ENCODE results near the gene GDPGP1.
"Not testable (repeated sequence)": the region's sequence is repeated elsewhere in the genome, so short reads cannot be mapped to it uniquely, and the experiment has no call there.

Gene GDPGP1

DNA sequence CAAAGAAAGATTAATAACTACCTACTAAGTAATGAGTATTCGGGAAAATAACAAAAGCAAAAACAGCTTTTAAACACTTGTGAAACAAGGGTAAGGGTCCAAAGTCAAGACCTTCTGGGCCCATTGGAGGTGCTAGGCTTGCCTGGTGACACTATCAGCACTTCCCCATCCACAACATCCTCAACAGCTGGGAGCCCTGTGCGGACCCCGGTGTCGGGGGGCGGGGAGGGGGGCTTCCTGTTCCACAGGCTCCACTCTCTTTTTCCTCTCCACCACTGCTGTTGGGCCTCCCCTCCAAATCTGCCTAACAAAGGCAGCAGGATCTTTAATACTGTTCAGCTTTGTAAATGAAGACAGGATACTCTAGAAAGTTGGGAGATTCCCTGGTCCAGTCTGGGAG, 53.1 kb downstream of the GDPGP1 start:
- H3K4ac ChIP-seq (ENCODE audit: low read depth, low read length): no peak overlapping the region
- H3K4me2 ChIP-seq (ENCODE audit: low read length): no peak overlapping the region
- no peak overlapping the region for H3K9ac ChIP-seq (ENCODE audit: low read length)
- H4K8ac ChIP-seq (ENCODE audit: low read depth, low read length): no peak overlapping the region
- no peaks in the 10 kb centered on the region for H3K36me3 ChIP-seq (ENCODE audit: control insufficient read depth in 1 of 2, insufficient read depth in 2 of 2, low read length in 2 of 2)
- no peak overlapping the region for H4K12ac ChIP-seq (ENCODE audit: low read depth, low read length)
- no peak overlapping the region for H2AK5ac ChIP-seq (ENCODE audit: low read length)
- H3K9me3 ChIP-seq (ENCODE audit: insufficient read depth, low read depth, low read length): no peaks in the 10 kb centered on the region
- no peak overlapping the region for H3K23ac ChIP-seq (ENCODE audit: low read length)
- no peak overlapping the region for H3K27ac ChIP-seq (ENCODE audit: low read depth, low read length)
- H3K4me1 ChIP-seq (ENCODE audit: control insufficient read depth in 1 of 2, insufficient read depth in 2 of 2, low read length in 2 of 2): peaks cover under 1 to 4% of the 10 kb centered on the region in 2 experiments
- no peak overlapping the region for H3K18ac ChIP-seq (ENCODE audit: low read length)
- H3K14ac ChIP-seq (ENCODE audit: low read length): no peak overlapping the region
- no peak overlapping the region for H2BK5ac ChIP-seq (ENCODE audit: low read depth, low read length, poor library complexity)
- H3K4me3 ChIP-seq (ENCODE audit: low read depth, low read length): no peak overlapping the region
- no peaks in the 10 kb centered on the region for H3K27me3 ChIP-seq (ENCODE audit: insufficient read depth, low read length)
- no CpG with 5 or more reads among the region's 5 CpGs for WGBS (ENCODE audit: extremely low coverage, insufficient coverage, insufficient read length)
- H2BK120ac ChIP-seq (ENCODE audit: insufficient read depth, low read length, poor library complexity): no peak overlapping the region
- no peak overlapping the region for H2BK12ac ChIP-seq (ENCODE audit: low read length)
- H3K79me1 ChIP-seq (ENCODE audit: low read length): no peaks in the 10 kb centered on the region
- no peaks in the 10 kb centered on the region for H3K79me2 ChIP-seq (ENCODE audit: control insufficient read depth, insufficient read depth, low read length, poor library complexity)
- no peak overlapping the region for H2AFZ ChIP-seq (ENCODE audit: insufficient read depth, low read length, poor library complexity)
- DNase-seq: no peak
- no peak overlapping the region for H4K91ac ChIP-seq (ENCODE audit: low read depth, low read length)

DNA sequence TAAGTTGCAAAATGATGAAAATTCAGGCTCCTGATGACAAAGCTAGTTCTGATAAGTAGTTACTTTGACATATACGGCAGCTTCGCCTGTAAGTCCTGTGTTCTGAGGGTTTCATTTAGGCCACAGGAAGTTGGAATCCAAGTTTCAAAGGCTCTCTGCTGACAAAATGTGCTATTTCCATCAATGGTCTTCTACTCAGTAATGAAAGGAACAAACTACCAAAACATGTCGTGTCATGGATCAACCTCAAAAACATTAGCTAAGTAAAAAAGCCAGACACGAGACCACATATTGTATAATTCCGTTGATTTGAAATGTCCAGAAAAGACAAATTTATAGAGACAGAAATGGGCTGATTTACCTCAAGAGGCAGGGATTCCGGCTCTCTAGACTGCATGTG, 53.9 kb downstream of the GDPGP1 start:
- no peaks in the 10 kb centered on the region for H3K36me3 ChIP-seq (ENCODE audit: control insufficient read depth in 1 of 2, insufficient read depth in 2 of 2, low read length in 2 of 2)

DNA sequence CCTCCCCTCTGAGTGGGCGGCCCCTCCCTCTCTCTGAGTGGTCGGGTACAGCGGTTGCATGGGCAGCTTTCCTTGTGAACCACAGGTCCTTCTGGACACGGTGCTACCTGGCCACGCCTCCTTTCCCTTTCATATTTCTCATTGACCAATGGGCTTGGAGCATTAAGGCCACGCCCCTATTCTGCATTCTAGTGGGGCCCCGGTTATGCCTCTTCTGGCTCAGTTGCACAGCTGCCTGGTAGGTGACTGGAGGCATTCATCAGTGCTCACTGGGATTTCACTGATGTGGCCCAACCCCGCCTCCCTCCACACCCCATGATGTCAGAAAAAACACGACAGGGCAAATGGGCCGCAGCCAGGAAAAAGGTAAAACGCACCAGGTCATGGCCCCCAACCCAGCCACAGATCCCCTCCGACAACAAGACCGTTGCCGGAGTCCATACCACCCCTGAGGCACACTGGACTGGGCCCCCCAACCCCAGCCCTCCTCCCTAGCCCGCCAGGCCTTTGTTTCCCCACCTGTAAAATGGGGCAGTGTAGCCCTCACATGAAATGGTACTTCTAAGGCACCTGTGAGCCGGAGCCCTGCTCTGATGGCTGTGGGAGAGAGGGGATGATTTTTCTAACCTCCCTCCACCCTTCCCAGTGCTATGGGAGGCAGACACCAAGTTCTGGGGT, 57.8 kb downstream of the GDPGP1 start:
- Histone ChIP-seq H4K91ac (ENCODE audit: low read depth, low read length) (no peak overlapping the region), H3K79me2 (ENCODE audit: control insufficient read depth, insufficient read depth, low read length, poor library complexity) (no peaks in the 10 kb centered on the region), H3K27ac (ENCODE audit: low read depth, low read length) (no peak overlapping the region), H3K14ac (ENCODE audit: low read length) (no peak overlapping the region), H2AK5ac (ENCODE audit: low read length) (no peak overlapping the region), H2AFZ (ENCODE audit: insufficient read depth, low read length, poor library complexity) (no peak overlapping the region), H3K4me2 (ENCODE audit: low read length) (no peak overlapping the region), H3K79me1 (ENCODE audit: low read length) (no peaks in the 10 kb centered on the region), H3K36me3 (ENCODE audit: control insufficient read depth in 1 of 2, insufficient read depth in 2 of 2, low read length in 2 of 2) (no peaks in the 10 kb centered on the region), H3K27me3 (ENCODE audit: insufficient read depth, low read length) (no peaks in the 10 kb centered on the region), H2BK5ac (ENCODE audit: low read depth, low read length, poor library complexity) (no peak overlapping the region), H3K4ac (ENCODE audit: low read depth, low read length) (no peak overlapping the region), H3K18ac (ENCODE audit: low read length) (no peak overlapping the region), H4K8ac (ENCODE audit: low read depth, low read length) (no peak overlapping the region), H3K4me3 (ENCODE audit: low read depth, low read length) (no peak overlapping the region), H3K9ac (ENCODE audit: low read length) (no peak overlapping the region), H4K12ac (ENCODE audit: low read depth, low read length) (no peak overlapping the region), H3K4me1 (ENCODE audit: control insufficient read depth in 1 of 2, insufficient read depth in 2 of 2, low read length in 2 of 2) (peaks cover 2 to 8% of the 10 kb centered on the region in 2 experiments), H2BK12ac (ENCODE audit: low read length) (no peak overlapping the region), H2BK120ac (ENCODE audit: insufficient read depth, low read length, poor library complexity) (no peak overlapping the region), H3K9me3 (ENCODE audit: insufficient read depth, low read depth, low read length) (no peaks in the 10 kb centered on the region), H3K23ac (ENCODE audit: low read length) (no peak overlapping the region)
- DNase-seq: peak; percentile 54 to 70
- WGBS (ENCODE audit: extremely low coverage, insufficient coverage, insufficient read length): no CpG with 5 or more reads among the region's 16 CpGs

More for the DNA sequence above, 53.9 kb downstream of the GDPGP1 start:
- Histone ChIP-seq H3K14ac (ENCODE audit: low read length) (no peak overlapping the region), H3K23ac (ENCODE audit: low read length) (no peak overlapping the region), H3K79me2 (ENCODE audit: control insufficient read depth, insufficient read depth, low read length, poor library complexity) (no peaks in the 10 kb centered on the region), H3K27me3 (ENCODE audit: insufficient read depth, low read length) (no peaks in the 10 kb centered on the region), H3K4me3 (ENCODE audit: low read depth, low read length) (no peak overlapping the region), H4K91ac (ENCODE audit: low read depth, low read length) (no peak overlapping the region), H4K12ac (ENCODE audit: low read depth, low read length) (no peak overlapping the region), H3K4ac (ENCODE audit: low read depth, low read length) (no peak overlapping the region), H2BK120ac (ENCODE audit: insufficient read depth, low read length, poor library complexity) (no peak overlapping the region), H4K8ac (ENCODE audit: low read depth, low read length) (no peak overlapping the region), H3K27ac (ENCODE audit: low read depth, low read length) (no peak overlapping the region), H2AK5ac (ENCODE audit: low read length) (no peak overlapping the region), H3K79me1 (ENCODE audit: low read length) (no peaks in the 10 kb centered on the region), H3K4me1 (ENCODE audit: control insufficient read depth in 1 of 2, insufficient read depth in 2 of 2, low read length in 2 of 2) (peaks cover 2 to 8% of the 10 kb centered on the region in 2 experiments), H3K9me3 (ENCODE audit: insufficient read depth, low read depth, low read length) (no peaks in the 10 kb centered on the region), H3K9ac (ENCODE audit: low read length) (no peak overlapping the region), H3K4me2 (ENCODE audit: low read length) (no peak overlapping the region), H2BK12ac (ENCODE audit: low read length) (no peak overlapping the region), H2BK5ac (ENCODE audit: low read depth, low read length, poor library complexity) (no peak overlapping the region), H2AFZ (ENCODE audit: insufficient read depth, low read length, poor library complexity) (no peak overlapping the region), H3K18ac (ENCODE audit: low read length) (no peak overlapping the region)
- no CpG with 5 or more reads among the region's 6 CpGs for WGBS (ENCODE audit: extremely low coverage, insufficient coverage, insufficient read length)
- DNase-seq: no peak

DNA sequence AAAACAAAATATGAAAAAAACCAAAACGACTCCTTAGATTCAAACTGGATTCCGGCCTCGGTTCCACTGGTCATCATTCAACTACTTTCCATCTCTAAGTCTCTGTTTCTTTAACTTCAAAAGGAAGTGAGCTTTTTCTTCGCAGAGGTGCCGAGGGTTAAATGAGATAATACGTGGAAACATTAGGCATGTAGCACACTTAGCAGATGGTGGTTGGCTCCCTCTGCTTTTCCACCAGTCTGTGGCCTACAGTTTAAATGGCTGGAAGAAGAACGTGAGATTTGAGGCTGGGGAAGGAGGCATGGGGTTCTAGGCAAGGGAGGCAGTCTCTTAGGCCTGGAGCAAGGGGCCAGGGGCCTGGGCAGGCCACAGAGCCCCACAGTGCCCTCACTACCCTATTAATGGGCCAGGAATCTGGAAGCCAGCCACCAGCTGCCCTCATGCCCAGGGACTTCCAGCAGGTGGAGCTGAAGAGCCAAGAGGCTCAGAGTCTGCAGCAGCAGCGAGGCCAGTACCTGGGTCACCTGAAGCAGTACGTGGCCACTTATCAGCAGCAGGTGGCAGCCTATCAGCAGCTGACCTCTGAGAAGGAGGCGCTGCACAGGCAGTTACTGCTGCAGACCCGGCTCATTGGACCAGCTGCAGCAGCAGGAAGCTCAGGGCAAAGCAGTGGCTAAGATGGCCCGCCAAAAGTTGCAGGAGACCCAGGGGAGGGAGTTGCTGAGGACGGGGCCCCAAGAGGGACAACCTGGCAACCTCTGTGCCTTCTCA, 59.2 kb downstream of the GDPGP1 start:
- not testable (repeated sequence) for H2BK12ac ChIP-seq (ENCODE audit: low read length); H3K79me2 ChIP-seq (ENCODE audit: control insufficient read depth, insufficient read depth, low read length, poor library complexity); H3K27ac ChIP-seq (ENCODE audit: low read depth, low read length); H4K8ac ChIP-seq (ENCODE audit: low read depth, low read length); H3K18ac ChIP-seq (ENCODE audit: low read length); H3K23ac ChIP-seq (ENCODE audit: low read length); H4K12ac ChIP-seq (ENCODE audit: low read depth, low read length); H3K9me3 ChIP-seq (ENCODE audit: insufficient read depth, low read depth, low read length); H3K79me1 ChIP-seq (ENCODE audit: low read length); H3K36me3 ChIP-seq (ENCODE audit: control insufficient read depth in 1 of 2, insufficient read depth in 2 of 2, low read length in 2 of 2); H3K4me2 ChIP-seq (ENCODE audit: low read length); H3K4me1 ChIP-seq (ENCODE audit: control insufficient read depth in 1 of 2, insufficient read depth in 2 of 2, low read length in 2 of 2); H2AK5ac ChIP-seq (ENCODE audit: low read length); H3K14ac ChIP-seq (ENCODE audit: low read length); H3K4me3 ChIP-seq (ENCODE audit: low read depth, low read length); H4K91ac ChIP-seq (ENCODE audit: low read depth, low read length); H2AFZ ChIP-seq (ENCODE audit: insufficient read depth, low read length, poor library complexity); H2BK120ac ChIP-seq (ENCODE audit: insufficient read depth, low read length, poor library complexity); H3K9ac ChIP-seq (ENCODE audit: low read length); H2BK5ac ChIP-seq (ENCODE audit: low read depth, low read length, poor library complexity); H3K27me3 ChIP-seq (ENCODE audit: insufficient read depth, low read length); H3K4ac ChIP-seq (ENCODE audit: low read depth, low read length)
- peak; percentile 94 to 97 for DNase-seq
- no CpG with 5 or more reads among the region's 13 CpGs for WGBS (ENCODE audit: extremely low coverage, insufficient coverage, insufficient read length)
